Globus pallidus (tissue), 1 donor: Measurements from ENCODE around the gene SHC1.

ENCODE experiments used
- DNase-seq: peaks from one replicate; pipeline ENCODE4 v3.0.0-alpha.2; 2015; ENCODE audit warnings: low spot score

SHC1 gene

DNA sequence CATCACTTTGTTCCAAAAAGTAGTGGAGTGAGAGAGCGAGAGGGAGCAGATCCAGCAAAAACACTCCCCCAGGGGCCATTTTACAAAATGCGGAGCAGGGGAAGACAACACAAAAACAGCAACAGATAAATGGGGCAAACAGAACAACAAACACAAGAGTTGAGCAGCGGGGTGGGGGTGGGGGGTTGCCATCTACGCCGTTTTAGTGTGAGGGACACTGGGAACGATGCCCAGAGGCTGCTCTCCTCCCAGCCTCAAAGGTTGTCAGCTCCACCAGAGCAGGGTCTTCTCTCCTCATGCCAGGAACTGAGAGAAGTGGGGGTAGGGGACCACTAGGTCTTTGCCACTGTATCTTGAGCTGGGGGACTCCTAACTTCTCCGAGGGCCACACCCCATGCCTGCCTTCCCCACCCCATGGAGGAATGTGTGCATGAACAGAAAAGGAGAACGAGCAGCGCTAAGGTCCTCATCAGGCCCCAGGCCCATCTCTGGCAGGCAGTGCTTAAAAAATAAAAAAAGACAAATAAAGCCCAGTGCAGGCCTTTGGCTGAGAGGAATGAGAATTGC lies 13.4 kb downstream of the SHC1 start:
- no peak for DNase-seq

DNA sequence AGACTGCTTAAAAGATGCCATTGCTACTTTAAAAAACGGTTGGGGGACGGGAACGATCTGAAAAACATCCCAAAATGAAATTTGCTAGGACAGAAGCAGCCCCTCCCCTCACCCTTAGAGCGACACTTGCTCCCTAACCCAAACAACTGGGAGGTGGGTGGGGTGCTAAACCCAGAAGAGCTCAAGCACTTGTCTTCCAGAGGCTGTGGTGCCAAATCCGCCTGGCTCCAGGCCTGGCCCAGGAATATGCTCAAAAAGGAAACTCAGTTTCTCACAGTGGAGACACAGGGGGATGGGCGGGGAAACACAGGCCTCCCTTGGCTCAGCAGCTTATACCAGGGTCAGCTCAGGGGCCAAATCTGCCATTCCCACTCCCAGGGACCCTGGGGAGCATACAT lies 14.0 kb downstream of the SHC1 start:
- no peak for DNase-seq

DNA sequence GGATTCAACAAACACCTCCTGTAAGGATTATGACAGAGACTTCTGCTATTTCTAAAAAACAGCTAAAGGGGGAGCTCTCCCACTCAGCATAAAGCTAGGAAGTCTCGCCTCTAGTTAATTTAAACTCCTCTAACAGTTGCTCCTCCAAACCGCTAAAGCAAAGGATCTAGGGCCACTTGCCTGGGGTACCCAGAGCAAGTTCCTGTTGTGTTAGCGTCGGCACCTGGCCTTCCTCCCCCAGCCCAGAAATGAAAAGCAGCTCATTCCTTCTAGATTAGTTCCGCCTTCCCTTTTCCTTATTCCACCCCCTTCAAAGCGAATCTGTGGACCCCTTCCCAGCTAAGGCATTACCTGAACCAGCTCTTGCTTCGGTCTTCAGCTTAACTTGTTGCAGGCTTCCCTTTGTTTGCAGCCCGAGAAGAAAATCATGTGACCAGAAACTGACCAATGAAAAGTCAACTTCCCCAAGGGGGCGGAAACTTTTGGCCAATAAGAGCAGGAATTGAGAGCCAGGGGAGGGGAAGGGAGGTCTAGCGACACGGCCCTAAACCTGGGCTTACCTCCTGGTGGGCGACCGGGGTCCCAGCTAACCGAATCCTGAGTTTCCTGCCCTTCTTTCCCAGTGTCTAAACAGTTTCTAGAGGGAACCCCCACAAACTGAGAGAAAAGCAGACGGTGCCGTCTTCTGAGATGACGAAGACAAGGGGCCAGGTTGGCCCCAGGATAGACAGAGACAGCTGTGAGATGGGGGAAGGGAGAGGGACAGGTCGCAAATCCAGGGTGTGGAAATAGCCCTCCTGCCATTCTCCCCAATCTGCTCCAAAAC lies 14.6 kb downstream of the SHC1 start, which contains the start of gene PBXIP1:
TSS of gene PBXIP1 (minus strand) at position 382 of the 826 bp plus-strand sequence. CDS start 2,378 bp downstream, outside the sequence.
- peak; percentile 94 for DNase-seq

DNA sequence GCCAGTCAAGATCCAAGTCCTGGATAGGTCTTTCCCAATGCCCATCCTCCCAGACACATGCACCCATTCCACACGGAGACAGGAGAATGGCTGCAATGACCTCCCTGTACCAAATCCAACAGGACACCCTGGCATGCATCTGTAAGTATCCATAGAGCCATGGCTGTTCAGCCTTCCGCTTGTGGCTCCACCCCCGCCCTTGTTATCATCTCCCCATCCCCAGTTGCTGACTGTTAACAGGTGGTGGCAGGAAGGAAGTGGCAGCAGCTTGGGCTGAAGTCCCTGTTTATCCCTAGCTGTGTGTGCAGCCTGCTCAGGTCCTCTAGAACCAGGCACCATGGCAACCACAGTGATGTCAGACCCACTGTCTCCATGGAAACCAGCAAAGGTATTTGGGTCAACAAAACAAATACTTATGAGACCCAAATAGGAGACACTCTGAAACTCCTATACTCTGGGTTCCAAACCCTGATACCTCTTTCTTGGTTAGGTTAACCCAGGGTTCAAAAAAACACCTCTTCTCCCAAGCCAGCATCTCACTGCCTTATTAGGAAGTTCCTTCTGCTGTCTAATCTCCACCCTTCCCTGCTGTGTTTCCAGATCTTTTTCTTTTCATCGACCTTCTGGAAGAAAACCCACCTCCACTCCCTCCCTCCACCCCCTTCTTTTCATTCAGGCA lies 15.4 kb downstream of the SHC1 start:
- no peak for DNase-seq

DNA sequence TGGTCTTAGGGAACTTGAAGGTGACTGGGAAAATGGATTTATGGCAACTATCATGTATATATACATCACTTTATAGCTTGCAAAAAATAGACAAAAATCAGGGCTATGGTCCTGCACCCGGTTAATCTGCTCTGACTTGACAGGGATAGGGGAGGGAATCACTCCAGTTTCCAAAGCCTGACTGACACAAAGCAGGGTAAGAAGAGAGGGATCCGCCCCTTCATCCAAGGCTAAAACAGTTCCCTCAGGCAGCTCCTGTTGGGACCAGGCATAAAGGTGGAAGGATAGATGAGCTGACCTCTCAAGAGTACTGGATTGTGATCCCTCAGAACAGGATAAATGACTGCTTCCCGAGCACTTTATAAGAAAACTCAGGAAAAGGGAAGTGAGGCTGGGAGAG lies 16.0 kb downstream of the SHC1 start:
- DNase-seq: no peak

DNA sequence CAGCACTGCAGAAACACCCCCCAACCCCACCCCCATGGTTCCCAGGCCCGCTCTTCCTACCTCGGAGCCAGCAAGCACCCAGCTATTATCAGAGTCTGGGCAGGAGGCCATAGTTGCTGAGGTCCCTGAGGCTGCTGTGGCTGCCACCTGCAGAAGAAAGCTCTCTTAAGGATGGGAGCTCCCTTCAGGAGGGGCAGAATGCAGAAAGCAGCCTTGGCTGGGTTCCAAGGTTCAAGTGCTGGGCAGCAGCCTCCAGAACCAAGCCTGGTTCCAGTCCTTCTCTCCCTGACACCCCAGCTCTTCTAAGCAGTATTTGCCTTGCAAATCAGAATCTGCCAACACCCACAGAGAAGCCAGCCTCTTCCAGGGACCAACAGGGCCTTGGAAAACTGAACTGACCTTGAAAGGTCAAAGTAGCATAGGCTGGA lies 16.9 kb downstream of the SHC1 start:
- no peak for DNase-seq

DNA sequence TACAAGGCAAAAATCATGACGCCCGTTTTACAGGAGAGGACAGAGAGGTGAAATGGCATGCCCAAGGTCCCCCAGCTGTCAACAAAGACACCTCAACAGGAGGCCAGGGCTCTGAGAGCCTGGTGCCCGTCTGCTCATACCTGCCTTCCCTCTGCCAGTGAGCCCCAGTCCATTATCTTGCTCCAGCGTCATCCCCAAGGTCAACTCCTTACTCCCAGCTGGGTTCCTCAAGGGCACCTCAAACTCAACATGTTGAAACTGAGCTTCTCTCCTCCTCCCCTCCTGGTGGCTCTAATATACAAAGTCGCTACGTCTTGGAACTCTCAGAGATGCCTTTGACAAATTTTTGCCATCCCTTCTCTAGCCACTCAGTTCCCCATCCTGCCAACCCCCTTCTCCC lies 17.9 kb downstream of the SHC1 start:
- DNase-seq: no peak

DNA sequence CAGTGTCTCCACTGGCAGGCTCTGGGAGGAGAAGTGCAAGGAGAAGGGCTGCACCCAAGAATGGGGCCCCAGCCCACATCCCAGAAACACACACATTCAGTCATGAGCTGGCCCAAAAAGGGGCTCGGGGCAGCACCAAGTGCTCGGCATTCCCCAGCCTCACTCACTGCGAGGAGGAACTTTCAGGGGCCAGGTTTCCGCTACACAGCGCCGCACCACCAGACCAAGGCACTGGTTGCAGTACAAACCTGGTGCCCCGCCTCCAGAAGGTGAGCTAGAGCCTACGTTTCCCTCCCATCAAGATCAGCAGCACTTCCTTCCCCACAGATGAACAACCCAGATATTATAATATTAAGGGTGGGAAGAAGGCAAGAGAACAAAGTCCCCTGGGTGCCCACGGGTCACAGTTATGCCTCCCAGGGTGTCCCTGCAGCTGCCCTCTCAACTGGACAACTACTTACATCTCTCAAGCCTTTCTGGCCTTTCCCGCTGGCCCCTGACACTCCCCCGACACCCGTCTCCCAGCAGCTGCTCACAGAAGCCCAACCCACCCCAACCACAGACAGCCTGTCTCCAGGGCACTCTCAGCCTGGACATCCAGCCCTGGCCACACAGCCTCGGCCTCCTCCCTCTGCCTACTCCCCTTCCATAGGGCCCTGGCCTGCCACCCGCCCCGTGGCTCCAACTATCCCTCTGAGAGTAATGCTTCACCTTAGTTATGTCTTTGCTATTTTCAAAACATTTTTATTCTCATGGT lies 18.5 kb downstream of the SHC1 start:
- no peak for DNase-seq

DNA sequence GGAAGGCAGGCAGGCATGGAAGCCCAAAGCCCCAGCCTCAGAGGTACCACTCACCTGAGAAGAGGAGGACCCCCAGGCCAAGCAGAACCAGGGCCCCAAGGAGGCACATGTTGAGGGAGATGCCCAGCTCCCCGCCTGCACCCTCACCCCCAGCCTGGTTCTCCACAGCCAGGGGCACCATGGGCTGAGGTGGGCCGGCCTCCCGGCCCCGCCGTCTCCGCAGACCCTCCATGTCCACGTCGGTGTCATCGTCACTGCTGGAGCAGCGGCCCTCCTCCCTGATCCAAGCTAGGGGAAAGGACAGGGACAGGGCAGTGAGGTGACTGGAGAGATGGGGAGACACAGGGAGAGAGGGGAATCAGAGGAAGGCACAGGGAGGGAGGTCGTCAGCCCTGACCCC lies 22.5 kb downstream of the SHC1 start:
- DNase-seq: no peak

DNA sequence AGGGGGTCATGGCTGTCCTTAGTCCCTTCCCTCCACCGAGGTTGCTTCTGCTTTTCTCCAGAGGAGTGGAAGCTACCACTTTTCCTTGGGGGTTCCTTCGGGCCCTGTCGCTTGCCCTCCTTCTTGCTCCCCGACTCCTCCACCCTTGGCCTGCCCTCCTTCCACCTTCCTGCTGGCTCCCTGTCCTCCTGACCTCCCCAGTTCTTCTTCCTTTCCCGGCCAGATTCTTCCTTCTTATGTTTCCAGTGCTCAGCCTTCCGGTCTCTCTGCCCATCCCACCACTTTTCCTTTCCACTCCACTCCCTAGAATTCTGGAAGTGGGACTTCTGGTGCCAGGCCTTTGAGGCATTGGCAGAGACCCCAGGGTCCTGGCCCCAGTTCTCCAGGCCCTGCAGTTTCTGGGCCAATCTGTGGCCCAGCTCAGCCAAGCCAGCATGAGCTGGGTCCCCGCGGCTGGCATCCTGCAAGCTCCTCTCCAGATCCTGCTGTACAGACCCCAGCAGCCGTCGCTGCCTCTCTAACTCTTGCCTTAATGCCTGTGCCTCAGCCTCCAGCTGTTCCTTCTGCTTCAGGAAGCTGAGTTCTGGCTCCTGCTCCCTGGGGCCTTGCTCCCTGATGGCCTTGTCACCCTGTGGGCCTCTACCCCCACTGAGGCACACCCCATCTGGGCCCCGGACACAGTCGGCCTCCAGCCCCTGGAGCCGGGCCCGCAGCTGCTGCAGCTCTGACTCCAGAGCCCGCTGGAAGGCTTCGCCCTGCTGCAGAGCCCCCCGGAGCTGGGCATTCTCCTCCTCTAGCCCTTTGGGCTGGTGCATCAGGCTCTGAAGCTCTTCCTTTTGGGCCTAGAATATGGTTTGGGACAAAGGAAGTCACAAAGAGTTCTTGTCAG lies 24.3 kb downstream of the SHC1 start:
- peak; percentile 45 for DNase-seq

DNA sequence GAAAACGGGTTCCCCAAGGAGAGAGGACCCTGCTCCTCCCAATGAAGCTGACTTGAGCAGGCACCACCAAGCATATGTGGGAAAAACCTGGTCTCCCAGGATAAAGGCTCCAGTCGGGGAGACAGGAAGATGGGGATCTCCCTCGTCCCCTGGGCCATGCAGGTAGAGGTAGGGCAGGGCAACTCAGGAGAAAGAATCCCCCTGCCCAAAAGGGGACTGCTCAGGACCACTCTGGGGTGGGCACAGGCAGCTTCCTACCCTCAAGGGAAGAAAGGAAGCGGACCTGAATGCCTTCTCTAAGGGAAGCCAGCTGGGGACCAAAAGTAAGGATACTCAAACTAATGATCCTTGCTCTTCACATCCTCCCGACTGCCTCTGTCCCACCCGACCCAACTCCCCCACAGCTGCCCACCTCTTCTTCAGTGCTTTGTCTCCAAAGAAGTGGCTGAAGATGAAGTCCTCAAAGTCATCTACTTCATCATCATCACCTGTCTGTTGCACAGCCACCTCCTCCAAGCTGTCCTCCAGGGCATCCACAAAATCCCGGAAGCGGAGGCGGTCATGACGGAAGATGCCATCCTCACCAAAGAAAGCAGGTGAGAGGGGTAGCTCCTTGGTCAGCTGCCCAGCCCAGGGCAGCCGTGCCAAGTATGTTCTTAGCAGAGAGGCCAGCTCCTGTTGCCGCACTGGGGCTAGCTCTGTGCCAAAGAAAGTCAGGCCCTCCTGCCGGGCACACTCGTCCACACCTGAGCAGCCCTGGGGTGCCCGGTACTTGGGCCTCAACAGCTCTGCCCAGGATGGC lies 25.2 kb downstream of the SHC1 start:
- no peak for DNase-seq

DNA sequence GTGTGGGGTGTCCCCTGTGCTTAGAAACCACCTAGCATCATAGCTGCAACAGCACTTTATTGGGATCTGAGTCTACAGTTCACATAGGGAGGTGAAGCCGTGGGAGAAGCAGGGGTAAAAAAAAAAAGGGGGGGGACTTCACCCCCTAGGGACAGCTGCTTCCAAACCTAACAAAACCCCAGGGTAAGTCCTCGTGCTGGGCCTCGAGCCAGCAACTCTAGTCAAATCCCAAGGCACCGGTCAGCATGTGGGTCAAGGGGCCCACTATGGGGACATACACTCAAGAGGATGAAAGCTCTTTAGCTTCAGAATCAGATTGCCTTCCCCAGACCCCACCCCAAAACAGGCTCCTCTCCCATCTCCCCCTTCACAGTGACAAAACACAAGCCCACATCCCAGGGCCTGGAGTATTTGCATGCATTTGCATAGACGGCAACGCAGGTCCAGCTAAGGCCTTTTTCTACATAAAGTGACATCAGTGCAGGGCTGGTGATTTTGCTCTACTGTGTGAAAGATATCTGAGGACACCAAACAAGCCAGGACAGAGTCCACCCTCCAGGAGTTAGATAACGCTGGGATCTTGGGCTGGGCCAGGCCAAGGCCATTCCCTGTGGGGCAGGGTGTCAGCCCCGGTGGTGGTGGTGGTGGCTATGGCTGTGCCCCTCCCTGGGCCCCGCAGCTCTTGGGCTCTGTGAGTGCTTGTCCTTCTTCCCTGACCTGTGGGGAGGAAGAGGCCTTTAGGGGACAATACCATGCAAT lies 26.0 kb downstream of the SHC1 start:
- DNase-seq: no peak

DNA sequence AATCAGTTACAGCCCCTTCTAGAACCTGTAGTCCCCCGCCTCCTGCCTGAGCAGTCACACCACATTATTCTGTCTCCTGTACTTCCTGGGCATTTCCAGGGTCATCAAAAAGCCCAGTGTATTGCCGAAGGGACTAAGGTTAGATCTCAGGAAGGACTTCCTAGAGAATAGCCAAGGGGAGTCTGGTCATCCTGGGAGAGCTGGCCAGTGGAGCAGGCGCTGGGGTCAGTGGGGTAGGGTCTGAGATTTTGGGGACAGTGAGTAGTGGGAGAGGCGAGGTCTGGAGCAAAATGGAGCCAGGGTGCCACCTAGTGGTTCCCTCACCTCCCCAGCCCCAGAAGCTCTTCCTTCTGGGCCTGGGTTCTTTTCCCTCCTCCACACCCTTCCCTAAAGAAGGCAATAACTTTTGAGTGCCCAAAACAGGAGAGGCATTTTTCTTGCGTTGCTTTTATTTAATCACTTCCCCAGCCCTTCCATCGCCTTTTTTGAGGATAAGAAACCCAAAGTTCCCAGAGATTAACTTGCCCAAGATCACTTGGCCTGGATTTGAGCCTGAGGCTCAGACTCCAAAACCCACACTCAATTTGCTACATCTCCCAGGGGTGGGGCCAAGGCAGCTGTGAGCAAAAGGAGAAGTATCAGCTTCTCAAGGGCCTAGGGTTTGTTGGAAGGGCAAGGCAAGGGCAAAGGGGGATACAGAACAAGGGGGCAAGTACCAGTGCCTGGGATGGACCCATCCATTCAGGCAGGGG lies 26.7 kb downstream of the SHC1 start:
- DNase-seq: no peak

DNA sequence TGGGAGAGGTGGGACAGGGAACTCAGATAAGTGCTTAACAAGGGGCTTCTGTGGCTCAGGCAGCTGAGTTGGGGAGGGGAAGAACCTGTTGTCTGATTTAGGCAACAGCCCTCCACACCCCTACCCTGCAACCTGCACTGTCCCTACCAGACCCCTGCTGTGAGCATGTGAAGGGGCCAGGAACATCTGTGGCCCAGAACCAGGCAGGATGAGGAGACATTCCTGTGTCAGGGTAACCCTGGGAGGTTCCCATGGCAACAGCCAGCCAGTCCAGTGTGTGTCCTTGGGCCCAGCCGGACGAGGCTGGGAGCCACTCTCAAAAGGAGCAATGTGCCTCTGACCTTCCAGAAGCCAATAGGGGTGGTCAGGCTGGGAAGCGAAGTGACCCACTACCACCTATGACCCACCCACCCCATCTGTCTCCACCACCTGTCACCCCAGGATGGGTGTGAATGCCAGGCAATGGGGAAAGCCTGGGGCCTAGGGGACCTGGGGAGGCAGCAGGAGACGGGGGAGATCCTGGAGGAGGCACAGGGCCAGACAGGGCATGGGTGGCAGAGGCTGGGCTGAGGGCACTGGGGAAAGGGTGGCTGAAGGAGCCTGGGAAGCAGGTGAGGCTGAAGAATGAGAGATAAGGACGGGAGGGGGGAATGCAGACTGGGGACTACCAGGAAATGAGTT lies 29.1 kb downstream of the SHC1 start:
- no peak for DNase-seq

DNA sequence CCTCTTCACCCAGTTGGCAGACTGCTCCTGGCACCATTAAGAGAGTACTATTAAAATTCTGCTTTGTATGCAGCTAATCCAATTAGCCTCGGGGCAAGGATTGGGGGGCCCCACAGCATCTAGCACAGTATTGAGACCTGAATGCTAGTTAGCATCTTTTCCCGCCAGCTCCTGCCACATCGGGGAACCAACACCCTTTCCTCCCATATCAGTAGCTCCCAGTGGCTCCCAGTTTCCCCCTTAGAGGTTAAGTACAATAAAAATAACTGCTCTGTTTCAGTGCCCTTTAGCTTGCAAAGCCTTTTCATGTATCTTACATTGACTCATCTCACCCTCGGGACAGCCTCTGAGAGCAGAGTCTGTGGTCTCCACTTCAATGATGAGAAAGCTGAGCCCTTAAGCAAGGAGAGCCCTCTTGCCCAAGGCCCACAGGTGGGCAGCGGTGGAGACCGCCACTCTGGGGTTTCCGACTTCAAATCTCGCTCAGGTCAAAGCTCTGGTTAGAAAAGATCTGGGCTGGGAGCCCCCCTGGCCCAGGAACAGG lies 29.8 kb downstream of the SHC1 start:
- no peak for DNase-seq

DNA sequence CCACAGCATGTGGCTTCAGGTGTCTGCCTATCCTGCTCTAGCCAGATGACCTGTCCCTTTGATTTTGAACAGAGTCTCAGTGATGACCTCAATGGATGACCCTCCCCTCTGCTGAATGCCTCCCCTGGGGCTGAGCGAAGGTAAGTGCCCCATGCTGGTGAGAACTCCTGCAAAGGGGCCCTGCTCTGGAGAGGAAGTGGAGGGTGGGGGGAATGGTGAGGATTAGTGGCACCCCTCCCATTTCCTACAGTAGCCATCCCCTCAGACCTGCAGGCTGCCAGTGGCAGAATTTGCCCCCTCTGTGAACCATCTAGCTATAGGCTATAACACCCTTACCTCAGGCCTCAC lies 30.4 kb downstream of the SHC1 start:
- no peak for DNase-seq

DNA sequence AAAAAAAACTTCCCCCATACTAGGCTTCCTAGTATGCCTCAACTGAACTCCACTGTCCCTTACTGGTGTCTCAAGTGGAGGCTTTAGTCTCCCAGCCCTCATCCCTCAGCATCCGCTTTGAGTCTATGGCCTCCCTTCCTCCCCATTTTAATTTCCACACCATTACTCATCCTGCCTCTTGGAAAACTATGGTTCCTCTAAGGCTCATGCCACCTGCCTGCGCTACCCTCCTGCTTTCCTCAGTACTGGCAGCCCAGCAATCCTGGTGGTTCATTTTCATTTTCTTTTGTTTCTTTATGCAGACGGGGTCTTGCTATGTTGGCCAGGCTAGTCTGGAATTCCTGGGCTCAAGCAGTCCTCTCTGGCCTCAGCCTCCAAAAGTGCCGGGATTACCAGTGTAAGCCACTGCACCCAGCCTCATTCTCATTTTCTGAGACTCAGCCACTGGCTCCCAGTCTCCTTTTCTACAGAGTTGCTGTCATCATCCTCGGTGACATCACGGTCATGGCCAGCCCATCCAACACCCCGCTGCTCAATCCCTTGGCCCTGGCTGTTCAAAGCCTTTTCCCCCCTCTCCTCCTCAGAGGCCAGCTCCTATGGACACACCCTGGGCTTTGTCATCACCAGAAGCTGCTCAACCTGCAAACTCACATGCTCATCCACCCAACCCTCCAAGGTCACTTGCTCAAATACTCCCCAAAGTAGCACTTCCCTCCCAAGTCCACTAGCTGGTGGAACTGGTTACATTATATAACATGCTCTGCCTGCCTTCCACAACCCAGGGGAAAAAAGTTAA lies 31.7 kb downstream of the SHC1 start:
- DNase-seq: no peak
